Right atrium auricular region (tissue), 2 donors: ENCODE data around the gene AGK. TPM values are rescaled to one million over a fixed set of nuclear protein-coding genes. Genes with fewer than 3 reads are reported as not detected.

Experiments used
- DNase-seq: peaks from one replicate; pipeline ENCODE4 v3.0.0-alpha.2; 2019; ENCODE audit warnings: low spot score
- H3K27ac ChIP-seq, 2 donors: fragments of 200-600 bp; sonication (generic); 1 replicate in 1 of 2; 2 replicates in 1 of 2; pipeline ENCODE4 v1.5.1; 2016 to 2019
- H3K27me3 ChIP-seq, 2 donors: fragments of 200-600 bp; sonication (generic); one replicate each; pipeline versions ENCODE4 v1.5.1 to v1.6.0; 2017 to 2019
- H3K36me3 ChIP-seq: fragments of 200-600 bp; sonication (generic); one replicate; pipeline ENCODE4 v1.5.1; 2016
- H3K4me1 ChIP-seq, 2 donors: fragments of 200-600 bp; sonication (generic); one replicate each; pipeline versions ENCODE4 v1.5.1 to v1.6.0; 2017 to 2019
- H3K4me3 ChIP-seq, 2 donors: fragments of 200-600 bp; sonication (generic); 1 replicate in 1 of 2; 2 replicates in 1 of 2; pipeline ENCODE4 v1.5.1; 2017 to 2019; ENCODE audit warnings: mild to moderate bottlenecking in 1 of 2, moderate library complexity in 1 of 2
- H3K9me3 ChIP-seq, 2 donors: fragments of 200-600 bp; sonication (generic); one replicate each; pipeline ENCODE4 v1.5.1; 2019
- CTCF ChIP-seq, 2 donors: fragments of 200-600 bp; sonication (generic); IDR thresholded peaks; one replicate each; pipeline ENCODE4 v1.5.1; 2019; ENCODE audit warnings: antibody characterized with exemption in 2 of 2
- total RNA-seq, 2 donors: library from RNA; depleted of rRNA; stranded (reverse); fragments of >200 nt; gene quantifications; one replicate each; pipeline ENCODE4 v1.1.0, GENCODE V29; 2016

The AGK gene
- total RNA-seq, 2 donors from 2014 or later: 24.2 to 41.9 TPM

DNA sequence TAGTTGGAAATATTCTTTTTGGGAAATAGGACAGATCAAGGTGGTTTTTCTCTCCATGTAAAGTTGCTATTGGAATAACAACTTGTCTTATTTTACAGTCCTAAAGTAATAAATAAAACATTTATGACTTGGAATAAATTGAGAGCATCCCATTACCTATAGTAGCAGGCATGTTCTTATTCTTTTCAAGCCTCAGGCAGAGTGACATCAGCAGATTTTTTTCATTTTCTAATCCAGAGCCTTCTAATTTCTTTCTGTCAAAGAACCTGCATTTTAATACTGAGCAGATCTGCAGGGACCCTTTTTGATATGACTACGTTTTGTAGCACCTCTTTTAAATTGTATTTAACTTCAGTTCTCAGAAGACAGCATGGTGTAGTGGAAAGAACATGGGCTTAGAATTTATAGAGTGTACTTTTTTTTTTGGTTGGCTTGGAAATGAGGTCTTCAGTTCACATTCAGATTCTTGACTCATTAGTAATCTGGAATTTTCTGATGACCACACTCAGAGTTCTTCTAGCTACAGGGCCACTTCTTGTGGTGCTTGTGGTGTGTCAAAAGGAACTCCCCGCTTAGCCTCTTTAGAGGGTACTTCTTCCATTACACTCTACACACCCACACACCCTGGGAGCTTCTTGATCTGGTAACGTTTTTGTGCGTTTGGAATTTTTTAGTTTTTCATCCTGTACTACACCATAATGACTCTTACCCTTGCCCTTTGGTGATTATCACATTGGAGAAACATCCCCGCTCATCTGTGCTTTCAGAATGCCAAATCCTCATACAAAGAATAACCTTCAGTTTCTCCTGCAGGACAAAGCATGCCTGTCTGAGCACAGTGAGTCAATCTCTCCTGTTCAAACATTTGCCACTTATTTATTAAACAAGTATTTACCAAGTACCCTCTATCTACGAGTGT is 34.6 kb downstream of the AGK start:
- Histone ChIP-seq H3K27ac (no peak overlapping the region), H3K4me1 (peaks cover 0 to 20% of the 10 kb centered on the region in 2 donors), H3K36me3 (no peaks in the 10 kb centered on the region), H3K9me3 (no peaks in the 10 kb centered on the region), H3K4me3 (no peak overlapping the region), H3K27me3 (no peaks in the 10 kb centered on the region)
- no peak for TF ChIP-seq CTCF (IDR thresholded peaks at IDR 0.05)
- no peak for DNase-seq

DNA sequence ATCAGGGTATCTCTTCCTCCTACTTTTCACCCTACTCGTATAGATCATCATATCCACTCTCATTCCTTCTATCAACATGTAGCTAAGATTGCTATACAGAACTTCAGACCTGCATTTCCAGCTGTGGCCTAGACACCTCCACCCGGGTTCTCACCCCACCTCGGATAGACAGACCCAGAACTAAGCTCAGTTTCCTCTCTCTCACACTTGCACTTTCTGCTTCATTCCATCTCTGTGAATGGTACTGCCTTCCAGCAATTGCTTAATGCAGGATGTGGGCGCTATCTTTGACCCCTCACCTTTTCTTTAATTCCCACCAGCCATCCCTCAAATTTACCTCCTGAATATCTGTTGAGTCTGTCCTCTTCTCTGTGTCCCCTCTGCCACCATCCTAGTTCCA is 35.7 kb downstream of the AGK start:
- Histone ChIP-seq H3K4me1 (peaks cover 0 to 17% of the 10 kb centered on the region in 2 donors), H3K27me3 (no peaks in the 10 kb centered on the region), H3K9me3 (no peaks in the 10 kb centered on the region), H3K27ac (no peak overlapping the region), H3K36me3 (no peaks in the 10 kb centered on the region), H3K4me3 (no peak overlapping the region)
- TF ChIP-seq CTCF (IDR thresholded peaks at IDR 0.05): no peak
- no peak for DNase-seq

GRCh38 chr7:141587304-141587703 is 36.1 kb downstream of the AGK start:
- Histone ChIP-seq H3K4me1 (peaks cover 0 to 12% of the 10 kb centered on the region in 2 donors), H3K9me3 (no peaks in the 10 kb centered on the region), H3K4me3 (no peak overlapping the region), H3K36me3 (no peaks in the 10 kb centered on the region), H3K27ac (no peak overlapping the region), H3K27me3 (no peaks in the 10 kb centered on the region)
- no peak for TF ChIP-seq CTCF (IDR thresholded peaks at IDR 0.05)
- no peak for DNase-seq

GRCh38 chr7:141588912-141589311 is 37.7 kb downstream of the AGK start:
- no peaks in the 10 kb centered on the region for H3K9me3 ChIP-seq
- H3K4me3 ChIP-seq: no peak overlapping the region
- no peak for DNase-seq
- no peak overlapping the region for H3K27ac ChIP-seq
- H3K4me1 ChIP-seq: peaks cover 0 to 19% of the 10 kb centered on the region in 2 donors
- no peak for TF ChIP-seq CTCF (IDR thresholded peaks at IDR 0.05)
- H3K36me3 ChIP-seq: no peaks in the 10 kb centered on the region
- no peaks in the 10 kb centered on the region for H3K27me3 ChIP-seq

DNA sequence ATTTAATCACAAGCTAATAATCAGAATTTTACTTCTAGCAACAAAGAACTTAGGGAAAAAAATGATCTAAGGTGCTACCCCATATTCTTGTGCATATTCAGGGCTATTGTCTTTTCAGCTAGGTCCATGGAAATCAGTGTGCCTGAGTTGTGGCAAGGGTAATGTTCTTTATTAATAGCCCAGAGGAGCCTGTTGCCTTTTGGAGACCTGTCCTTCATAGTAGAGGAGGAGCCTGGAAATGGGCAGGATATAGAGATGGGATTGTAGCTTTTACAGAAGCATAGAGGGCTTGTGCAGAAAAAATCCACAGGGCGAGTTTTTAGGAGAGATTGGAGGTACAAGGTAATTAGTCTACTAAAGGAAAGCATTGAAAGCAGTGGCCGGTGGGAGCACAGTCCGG is 38.9 kb downstream of the AGK start:
- H3K9me3 ChIP-seq: no peaks in the 10 kb centered on the region
- no peak for DNase-seq
- no peak for TF ChIP-seq CTCF (IDR thresholded peaks at IDR 0.05)
- H3K4me1 ChIP-seq: peaks cover 0 to 19% of the 10 kb centered on the region in 2 donors
- H3K27me3 ChIP-seq: no peaks in the 10 kb centered on the region
- no peak overlapping the region for H3K27ac ChIP-seq
- H3K4me3 ChIP-seq: no peak overlapping the region
- no peaks in the 10 kb centered on the region for H3K36me3 ChIP-seq
